SK-N-SH (cell line): ENCODE measurements around the gene PRICKLE4.

Experiments used
- CTCF ChIP-seq: fragments of 200-600 bp; sonication (generic); IDR thresholded peaks from 2 replicates; pipeline ENCODE4 v1.6.1; 2017; ENCODE audit warnings: antibody characterized with exemption, mild to moderate bottlenecking, moderate library complexity
- MAX ChIP-seq: IDR thresholded peaks from 2 replicates; pipeline ENCODE4 v1.4.0; 2012; ENCODE audit warnings: low read depth
- RCOR1 ChIP-seq: fragments of 150-350 bp; IDR thresholded peaks from 2 replicates; pipeline ENCODE4 v1.6.1; 2017; ENCODE audit warnings: antibody characterized with exemption, low read length
- REST ChIP-seq: IDR thresholded peaks from 2 replicates; pipeline ENCODE4 v1.6.1; 2012; ENCODE audit warnings: mild to moderate bottlenecking, low read depth, low read length, moderate library complexity
- TAF1 ChIP-seq: IDR thresholded peaks from 2 replicates; pipeline ENCODE4 v1.6.1; 2012; ENCODE audit warnings: low read depth, mild to moderate bottlenecking, low read length, moderate library complexity, borderline replicate concordance

GRCh38 chr6:41815587-41815986, 35.0 kb downstream of the PRICKLE4 start:
- TF ChIP-seq CTCF: no peak
- no peak for TF ChIP-seq RCOR1
- no peak for TF ChIP-seq MAX
- no peak for TF ChIP-seq REST
- TF ChIP-seq TAF1: no peak
